Activated CD4-positive, alpha-beta memory T cell treated with anti-CD3 and anti-CD28 coated beads for 36 hours (primary cell): ENCODE measurements around the gene SPATA6L. TPM values are rescaled to one million over a fixed set of nuclear protein-coding genes. Genes with fewer than 3 reads are reported as not detected.

ENCODE experiments used
- CTCF ChIA-PET: fragments of 350-600 bp; sonication (Branson Sonifier 250); formaldehyde crosslinking; loops from one replicate; lab custom pipeline; 2021; ENCODE audit warnings: antibody characterized with exemption, inconsistent platforms; lab: Charles Lee
- POLR2A ChIA-PET: fragments of 350-600 bp; sonication (Branson Sonifier 250); formaldehyde crosslinking; loops from one replicate; lab custom pipeline; 2021; ENCODE audit warnings: antibody characterized with exemption; lab: Charles Lee
- DNase-seq: peaks from one replicate; pipeline ENCODE4 v3.0.0-alpha.2; 2020
- H3K27ac Mint-ChIP-seq: one replicate; pipeline ENCODE4 v1.8.0; 2021; ENCODE audit warnings: mixed read lengths
- H3K27me3 Mint-ChIP-seq: one replicate; pipeline ENCODE4 v1.8.0; 2021; ENCODE audit warnings: mixed read lengths
- H3K36me3 Mint-ChIP-seq: one replicate; pipeline ENCODE4 v1.8.0; 2021; ENCODE audit warnings: mixed read lengths
- H3K4me1 Mint-ChIP-seq: one replicate; pipeline ENCODE4 v1.8.0; 2021; ENCODE audit warnings: low read depth, mixed read lengths
- H3K4me3 Mint-ChIP-seq: one replicate; pipeline ENCODE4 v1.8.0; 2021; ENCODE audit warnings: mild to moderate bottlenecking, mixed read lengths
- H3K9me3 Mint-ChIP-seq: one replicate; pipeline ENCODE4 v1.8.0; 2021; ENCODE audit warnings: mixed read lengths
- intact Hi-C: fragments of 100-400 bp; cut with micrococcal nuclease; formaldehyde crosslinking; loops from one replicate; pipeline ENCODE4 v1.15.1; 2023
- total RNA-seq, 2 experiments: library from RNA; stranded (reverse); gene quantifications; one replicate each; pipeline ENCODE4 v1.2.3, GENCODE V29; 2021

Gene SPATA6L
- total RNA-seq, 2 experiments from 2014 or later, result 0.48 to 0.59 TPM

- H3K4me1 Mint-ChIP-seq, result peaks cover 36% of the 10 kb centered on the region
- CTCF ChIA-PET, result interaction anchor here (0.7 kb wide), 1 partner anchor 159 kb away, joined by 3 read pairs; no protein-coding TSS in a partner anchor
- H3K27ac Mint-ChIP-seq, result peak overlapping the region; percentile 72
- H3K9me3 Mint-ChIP-seq, result no peaks in the 10 kb centered on the region
- POLR2A ChIA-PET, result no interaction called here
- no peak overlapping the region for H3K4me3 Mint-ChIP-seq
- intact Hi-C loops, result loop anchor here (5.0 kb wide), 1 partner anchor 81 kb away; the partner anchor contains the start of gene CDC37L1
- DNase-seq, result peak; percentile 67
- no peaks in the 10 kb centered on the region for H3K36me3 Mint-ChIP-seq
- H3K27me3 Mint-ChIP-seq, result no peaks in the 10 kb centered on the region
Observed at GRCh38 chr9:4596165-4596922, 69.9 kb downstream of the SPATA6L start.

DNA sequence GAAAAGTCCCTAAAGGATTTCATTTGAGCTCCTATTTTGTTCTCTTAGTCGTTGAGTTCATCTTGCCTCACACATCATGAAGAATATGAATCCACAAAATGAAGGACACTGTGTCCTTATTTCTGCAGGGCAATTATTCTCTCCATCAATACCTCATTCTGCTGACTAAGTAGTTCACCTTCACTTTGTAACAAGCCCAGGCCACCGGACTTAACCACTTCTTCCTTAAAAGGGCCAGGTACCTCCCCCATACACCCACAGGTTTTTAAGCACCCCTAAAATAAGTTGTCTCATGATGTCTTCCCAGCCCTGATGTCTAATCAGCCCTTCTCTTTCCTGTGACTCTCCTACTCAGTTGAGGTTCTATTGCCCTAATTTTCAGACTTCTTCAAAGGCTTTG lies 71.3 kb downstream of the SPATA6L start:
- Mint-ChIP-seq H3K4me3 (no peak overlapping the region), H3K4me1 (peaks cover 25% of the 10 kb centered on the region), H3K27me3 (no peaks in the 10 kb centered on the region), H3K27ac (no peak overlapping the region), H3K9me3 (no peaks in the 10 kb centered on the region), H3K36me3 (no peaks in the 10 kb centered on the region)
- POLR2A ChIA-PET, result no interaction called here
- no peak for DNase-seq
- CTCF ChIA-PET, result no interaction called here
- intact Hi-C loops, result loop anchor here (5.0 kb wide), 1 partner anchor 82 kb away; the partner anchor contains the start of gene CDC37L1

DNA sequence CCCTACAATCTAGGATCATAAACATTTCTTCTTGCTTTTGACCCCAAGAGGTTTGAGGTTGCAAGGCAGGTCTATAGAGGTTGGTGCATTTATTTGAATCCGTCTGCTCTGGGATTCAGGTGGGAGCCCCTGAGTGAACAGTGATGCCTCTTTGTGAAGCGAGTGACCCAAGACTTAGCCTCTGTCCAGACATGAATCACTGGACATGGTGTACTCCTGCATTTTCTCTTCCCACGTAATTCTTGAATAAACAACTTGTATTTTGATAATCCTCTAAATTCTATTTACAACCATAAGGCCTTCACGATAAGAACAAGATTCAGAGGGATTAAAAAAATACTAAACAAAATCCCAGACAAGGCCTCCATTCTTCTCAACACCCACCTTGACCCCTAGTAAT lies 71.7 kb downstream of the SPATA6L start:
- H3K4me1 Mint-ChIP-seq, result peaks cover 22% of the 10 kb centered on the region
- DNase-seq, result no peak
- intact Hi-C loops, result no loop called here
- no peak overlapping the region for H3K4me3 Mint-ChIP-seq
- ChIA-PET CTCF (no interaction called here), POLR2A (no interaction called here)
- H3K36me3 Mint-ChIP-seq, result no peaks in the 10 kb centered on the region
- no peaks in the 10 kb centered on the region for H3K27me3 Mint-ChIP-seq
- no peaks in the 10 kb centered on the region for H3K9me3 Mint-ChIP-seq
- no peak overlapping the region for H3K27ac Mint-ChIP-seq

DNA sequence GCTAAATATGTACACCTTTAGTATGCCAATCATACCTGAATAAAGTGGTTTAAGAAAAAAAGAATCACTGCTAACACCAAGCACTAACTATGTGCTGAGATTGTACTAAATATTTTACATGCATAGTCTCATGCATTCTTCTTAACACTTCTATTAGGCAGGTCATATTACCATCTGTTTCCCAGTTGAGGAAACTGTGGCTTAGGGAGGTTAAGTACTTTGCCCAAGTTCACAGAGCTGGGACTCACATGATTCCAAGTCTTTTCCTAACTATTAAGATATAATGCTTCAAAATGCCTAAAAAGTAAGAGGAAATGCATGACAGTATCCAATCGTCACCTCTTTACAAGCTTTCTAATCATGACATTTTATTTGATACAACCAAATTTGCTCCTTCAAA lies 73.4 kb downstream of the SPATA6L start:
- H3K27ac Mint-ChIP-seq, result no peak overlapping the region
- intact Hi-C loops, result no loop called here
- H3K9me3 Mint-ChIP-seq, result no peaks in the 10 kb centered on the region
- POLR2A ChIA-PET, result no interaction called here
- H3K4me1 Mint-ChIP-seq, result peaks cover 22% of the 10 kb centered on the region
- H3K27me3 Mint-ChIP-seq, result no peaks in the 10 kb centered on the region
- no peak for DNase-seq
- CTCF ChIA-PET, result interaction anchor here (0.7 kb wide), 1 partner anchor 12 kb away, joined by 3 read pairs; no protein-coding TSS in a partner anchor
- H3K4me3 Mint-ChIP-seq, result no peak overlapping the region
- no peaks in the 10 kb centered on the region for H3K36me3 Mint-ChIP-seq

DNA sequence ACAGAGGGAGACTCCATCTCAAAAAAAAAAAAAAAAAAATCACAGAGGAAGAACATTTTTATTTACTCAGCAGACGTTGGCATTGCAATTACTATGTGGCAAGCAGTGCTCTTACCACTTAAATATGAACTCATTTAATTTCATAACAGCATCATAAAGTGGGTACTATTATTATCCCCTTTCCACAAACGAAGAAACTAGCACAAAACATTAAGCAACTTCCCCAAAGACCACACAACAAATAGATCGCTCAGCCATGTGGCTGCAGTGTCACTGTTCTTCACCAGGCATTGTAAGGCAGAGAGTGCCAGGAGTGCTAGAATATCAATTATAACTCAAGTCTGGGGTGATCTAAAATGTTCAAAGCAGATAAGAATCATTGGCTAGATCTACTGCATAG lies 74.0 kb downstream of the SPATA6L start:
- POLR2A ChIA-PET, result no interaction called here
- no peaks in the 10 kb centered on the region for H3K9me3 Mint-ChIP-seq

GRCh38 chr9:4591123-4591500 lies 75.2 kb downstream of the SPATA6L start:
- Mint-ChIP-seq H3K9me3 (no peaks in the 10 kb centered on the region), H3K36me3 (no peaks in the 10 kb centered on the region), H3K27me3 (no peaks in the 10 kb centered on the region), H3K27ac (no peak overlapping the region), H3K4me3 (no peak overlapping the region), H3K4me1 (peaks cover 10% of the 10 kb centered on the region)
- ChIA-PET POLR2A (interaction anchor here (0.5 kb wide), 1 partner anchor 21 kb away, joined by 5 read pairs; no protein-coding TSS in a partner anchor), CTCF (no interaction called here)
- intact Hi-C loops, result no loop called here
- no peak for DNase-seq

More for the DNA sequence above, 74.0 kb downstream of the SPATA6L start:
- Mint-ChIP-seq H3K4me3 (no peak overlapping the region), H3K36me3 (no peaks in the 10 kb centered on the region), H3K4me1 (peaks cover 20% of the 10 kb centered on the region), H3K27ac (no peak overlapping the region), H3K27me3 (no peaks in the 10 kb centered on the region)
- DNase-seq, result no peak
- CTCF ChIA-PET, result no interaction called here
- intact Hi-C loops, result no loop called here

- ChIA-PET POLR2A (no interaction called here), CTCF (no interaction called here)
- H3K4me3 Mint-ChIP-seq, result no peak overlapping the region
- intact Hi-C loops, result no loop called here
- no peaks in the 10 kb centered on the region for H3K9me3 Mint-ChIP-seq
- H3K4me1 Mint-ChIP-seq, result peaks cover 7% of the 10 kb centered on the region
- H3K36me3 Mint-ChIP-seq, result no peaks in the 10 kb centered on the region
- H3K27ac Mint-ChIP-seq, result no peak overlapping the region
- DNase-seq, result no peak
- no peaks in the 10 kb centered on the region for H3K27me3 Mint-ChIP-seq
Observed at GRCh38 chr9:4590430-4591122, 75.7 kb downstream of the SPATA6L start.

GRCh38 chr9:4588721-4589120 lies 77.6 kb downstream of the SPATA6L start:
- Mint-ChIP-seq H3K27me3 (no peaks in the 10 kb centered on the region), H3K9me3 (no peaks in the 10 kb centered on the region), H3K27ac (no peak overlapping the region), H3K36me3 (no peaks in the 10 kb centered on the region), H3K4me3 (no peak overlapping the region), H3K4me1 (no peaks in the 10 kb centered on the region)
- no peak for DNase-seq
- intact Hi-C loops, result no loop called here
- CTCF ChIA-PET, result interaction anchor here (1.1 kb wide), 1 partner anchor 16 kb away, joined by 4 read pairs; no protein-coding TSS in a partner anchor
- POLR2A ChIA-PET, result no interaction called here

GRCh38 chr9:4585135-4585534 lies 81.1 kb downstream of the SPATA6L start:
- H3K27ac Mint-ChIP-seq, result no peak overlapping the region
- no peak for DNase-seq
- H3K36me3 Mint-ChIP-seq, result no peaks in the 10 kb centered on the region
- H3K4me3 Mint-ChIP-seq, result no peak overlapping the region
- ChIA-PET CTCF (no interaction called here), POLR2A (no interaction called here)
- H3K27me3 Mint-ChIP-seq, result no peaks in the 10 kb centered on the region
- H3K4me1 Mint-ChIP-seq, result no peaks in the 10 kb centered on the region
- intact Hi-C loops, result no loop called here
- H3K9me3 Mint-ChIP-seq, result no peaks in the 10 kb centered on the region

DNA sequence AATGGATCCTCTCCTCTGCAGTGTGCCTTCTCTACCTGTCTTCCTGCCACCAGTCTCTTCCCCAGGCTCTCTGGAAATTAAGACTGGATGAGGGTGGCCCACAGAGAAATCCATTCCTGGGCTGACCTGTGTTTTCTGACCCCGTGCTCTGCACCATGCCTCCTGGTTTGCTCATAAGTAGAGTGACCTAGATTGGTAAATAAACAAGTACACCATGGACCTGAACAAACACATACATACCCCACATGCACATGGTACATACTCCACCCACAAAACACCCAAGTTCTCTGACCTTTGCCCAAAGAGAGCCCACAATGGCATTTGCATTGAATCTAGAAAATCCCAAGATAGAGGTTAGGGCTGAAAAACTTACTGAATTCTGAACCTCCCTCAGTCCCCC lies 81.6 kb downstream of the SPATA6L start:
- CTCF ChIA-PET, result no interaction called here
- Mint-ChIP-seq H3K36me3 (no peaks in the 10 kb centered on the region), H3K4me1 (no peaks in the 10 kb centered on the region), H3K9me3 (no peaks in the 10 kb centered on the region), H3K27me3 (no peaks in the 10 kb centered on the region), H3K27ac (no peak overlapping the region), H3K4me3 (no peak overlapping the region)
- POLR2A ChIA-PET, result no interaction called here
- intact Hi-C loops, result no loop called here
- DNase-seq, result no peak

GRCh38 chr9:4583001-4583400 lies 83.3 kb downstream of the SPATA6L start:
- intact Hi-C loops, result no loop called here
- ChIA-PET POLR2A (no interaction called here), CTCF (no interaction called here)
- no peaks in the 10 kb centered on the region for H3K4me1 Mint-ChIP-seq
- DNase-seq, result no peak
- H3K27ac Mint-ChIP-seq, result no peak overlapping the region
- no peaks in the 10 kb centered on the region for H3K27me3 Mint-ChIP-seq
- H3K9me3 Mint-ChIP-seq, result no peaks in the 10 kb centered on the region
- no peaks in the 10 kb centered on the region for H3K36me3 Mint-ChIP-seq
- no peak overlapping the region for H3K4me3 Mint-ChIP-seq

GRCh38 chr9:4581861-4582565 lies 84.3 kb downstream of the SPATA6L start:
- POLR2A ChIA-PET, result no interaction called here
- Mint-ChIP-seq H3K9me3 (no peaks in the 10 kb centered on the region), H3K27me3 (no peaks in the 10 kb centered on the region), H3K36me3 (no peaks in the 10 kb centered on the region), H3K4me3 (no peak overlapping the region), H3K4me1 (no peaks in the 10 kb centered on the region), H3K27ac (no peak overlapping the region)
- no peak for DNase-seq
- intact Hi-C loops, result no loop called here
- CTCF ChIA-PET, result no interaction called here
